Endothelial cell (in vitro differentiated cells): ENCODE measurements around the gene BRSK1. TPM values are rescaled to one million over a fixed set of nuclear protein-coding genes. Genes with fewer than 3 reads are reported as not detected.

Experiments
- DNase-seq: peaks from one replicate; pipeline ENCODE4 v3.0.0; 2021; ENCODE audit warnings: low spot score
- H3K27ac Mint-ChIP-seq: one replicate; pipeline ENCODE4 v1.8.0; 2021; ENCODE audit warnings: mixed read lengths, inconsistent platforms; ENCODE audit not compliant: unreplicated experiment
- H3K27me3 Mint-ChIP-seq: one replicate; pipeline ENCODE4 v1.8.0; 2021; ENCODE audit warnings: mild to moderate bottlenecking, moderate library complexity, mixed read lengths, inconsistent platforms; ENCODE audit not compliant: unreplicated experiment
- H3K36me3 Mint-ChIP-seq: one replicate; pipeline ENCODE4 v1.8.0; 2021; ENCODE audit warnings: mild to moderate bottlenecking, low read depth, mixed read lengths, inconsistent platforms; ENCODE audit not compliant: unreplicated experiment
- H3K4me1 Mint-ChIP-seq: one replicate; pipeline ENCODE4 v1.8.0; 2021; ENCODE audit warnings: mild to moderate bottlenecking, mixed read lengths, inconsistent platforms; ENCODE audit not compliant: unreplicated experiment
- H3K4me3 Mint-ChIP-seq: one replicate; pipeline ENCODE4 v1.8.0; 2021; ENCODE audit warnings: mild to moderate bottlenecking, mixed read lengths, inconsistent platforms; ENCODE audit not compliant: unreplicated experiment
- H3K9me3 Mint-ChIP-seq: one replicate; pipeline ENCODE4 v1.8.0; 2021; ENCODE audit warnings: mixed read lengths, inconsistent platforms; ENCODE audit not compliant: unreplicated experiment
- CTCF ChIP-seq: fragments of 200-600 bp; sonication (generic); IDR thresholded peaks from one replicate; pipeline ENCODE4 v1.5.0; 2021; ENCODE audit warnings: antibody characterized with exemption; ENCODE audit not compliant: unreplicated experiment
- total RNA-seq: library from RNA; stranded (reverse); fragmentation: NEBNext Ultra II Directional; extraction: Animal tissue kit (Norgen Biotek cat#: 25700); gene quantifications from one replicate; pipeline ENCODE4 v1.2.1, GENCODE V29; 2021; ENCODE audit not compliant: unreplicated experiment

BRSK1 gene
- total RNA-seq, 1 donor from 2014 or later, result 14.1 TPM

- Mint-ChIP-seq H3K9me3 (no peaks in the 10 kb centered on the region), H3K27ac (no peak overlapping the region), H3K4me1 (peaks cover 47% of the 10 kb centered on the region), H3K4me3 (peak overlapping the region; percentile 92), H3K27me3 (peaks cover 14% of the 10 kb centered on the region), H3K36me3 (peaks cover 16% of the 10 kb centered on the region)
- DNase-seq, result peak; percentile 34
- no peak for TF ChIP-seq CTCF
Measured at GRCh38 chr19:55258476-55258827, 25.3 kb upstream of the BRSK1 start.

GRCh38 chr19:55258828-55259539, 24.8 kb upstream of the BRSK1 start, which contains the start of gene PPP6R1:
Gene PPP6R1, minus strand, starts transcription at chr19:55259017. Its CDS starts 11,914 bp downstream, at chr19:55247103.
- peak; percentile 98 for DNase-seq
- Mint-ChIP-seq H3K36me3 (peaks cover 16% of the 10 kb centered on the region), H3K9me3 (no peaks in the 10 kb centered on the region), H3K4me3 (peak within 1 kb of the TSS; percentile 99), H3K27me3 (peaks cover 13% of the 10 kb centered on the region), H3K4me1 (peaks cover 45% of the 10 kb centered on the region), H3K27ac (peak within 1 kb of the TSS; percentile 97)
- TF ChIP-seq CTCF, result no peak

- peaks cover 16% of the 10 kb centered on the region for H3K36me3 Mint-ChIP-seq
- peaks cover 38% of the 10 kb centered on the region for H3K4me1 Mint-ChIP-seq
- peak; percentile 25 for DNase-seq
- H3K27me3 Mint-ChIP-seq, result peaks cover 13% of the 10 kb centered on the region
- TF ChIP-seq CTCF, result no peak
- peak overlapping the region; percentile 92 for H3K4me3 Mint-ChIP-seq
- H3K9me3 Mint-ChIP-seq, result no peaks in the 10 kb centered on the region
- H3K27ac Mint-ChIP-seq, result peak overlapping the region; percentile 97
Measured at GRCh38 chr19:55259540-55260210, 24.1 kb upstream of the BRSK1 start.

GRCh38 chr19:55261671-55262126, 22.1 kb upstream of the BRSK1 start:
- H3K4me3 Mint-ChIP-seq, result peak overlapping the region; percentile 47
- H3K4me1 Mint-ChIP-seq, result peaks cover 21% of the 10 kb centered on the region
- H3K27me3 Mint-ChIP-seq, result peaks cover 19% of the 10 kb centered on the region
- H3K27ac Mint-ChIP-seq, result no peak overlapping the region
- DNase-seq, result no peak
- H3K36me3 Mint-ChIP-seq, result peaks cover 19% of the 10 kb centered on the region
- peaks cover 4% of the 10 kb centered on the region for H3K9me3 Mint-ChIP-seq
- no peak for TF ChIP-seq CTCF

GRCh38 chr19:55262359-55262758, 21.4 kb upstream of the BRSK1 start:
- Mint-ChIP-seq H3K4me1 (peaks cover 16% of the 10 kb centered on the region), H3K36me3 (peaks cover 16% of the 10 kb centered on the region), H3K4me3 (peak overlapping the region; percentile 47), H3K27ac (no peak overlapping the region), H3K27me3 (peaks cover 17% of the 10 kb centered on the region), H3K9me3 (peaks cover 4% of the 10 kb centered on the region)
- no peak for DNase-seq
- TF ChIP-seq CTCF, result no peak
